ENCODE results near the gene CHCHD6.

The CHCHD6 gene

DNA sequence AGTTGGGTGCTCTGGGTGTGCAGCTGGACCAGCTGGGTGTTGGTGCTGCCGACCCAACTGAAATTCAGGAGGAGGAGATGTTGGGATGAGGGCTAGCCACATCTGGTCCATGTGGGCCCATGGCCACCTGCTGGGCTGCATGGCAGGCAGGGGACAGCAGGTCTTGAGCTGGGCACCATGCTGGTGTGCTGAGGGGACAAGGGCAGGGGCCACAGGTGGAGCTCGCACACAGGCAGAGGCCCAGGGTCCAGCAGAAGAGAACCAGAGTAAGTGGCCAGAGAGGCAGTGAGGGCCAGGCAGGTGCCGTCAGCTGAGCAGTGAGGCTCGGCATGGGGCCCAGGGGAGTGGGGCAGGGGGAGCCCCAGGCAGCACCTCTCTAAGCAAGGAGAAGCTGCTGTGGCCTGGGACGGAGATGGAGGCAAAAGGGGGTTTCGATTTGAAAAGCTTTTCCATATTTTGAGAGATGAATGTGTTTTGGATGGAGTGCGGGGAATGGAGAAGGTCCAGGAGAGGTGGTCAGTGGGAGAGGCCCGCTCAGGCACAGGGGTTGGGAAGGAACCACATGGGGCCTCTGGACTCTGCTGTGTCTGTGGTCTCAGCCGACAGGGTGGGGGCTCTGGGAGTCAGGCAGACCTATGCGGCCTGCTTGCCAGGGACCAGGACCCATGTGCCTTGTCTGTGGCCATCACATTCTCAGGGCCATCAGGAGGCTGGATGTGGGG lies 248.4 kb downstream of the CHCHD6 start:
- no peak overlapping the region for H3K27ac ChIP-seq
- TF ChIP-seq, protein P1, sequence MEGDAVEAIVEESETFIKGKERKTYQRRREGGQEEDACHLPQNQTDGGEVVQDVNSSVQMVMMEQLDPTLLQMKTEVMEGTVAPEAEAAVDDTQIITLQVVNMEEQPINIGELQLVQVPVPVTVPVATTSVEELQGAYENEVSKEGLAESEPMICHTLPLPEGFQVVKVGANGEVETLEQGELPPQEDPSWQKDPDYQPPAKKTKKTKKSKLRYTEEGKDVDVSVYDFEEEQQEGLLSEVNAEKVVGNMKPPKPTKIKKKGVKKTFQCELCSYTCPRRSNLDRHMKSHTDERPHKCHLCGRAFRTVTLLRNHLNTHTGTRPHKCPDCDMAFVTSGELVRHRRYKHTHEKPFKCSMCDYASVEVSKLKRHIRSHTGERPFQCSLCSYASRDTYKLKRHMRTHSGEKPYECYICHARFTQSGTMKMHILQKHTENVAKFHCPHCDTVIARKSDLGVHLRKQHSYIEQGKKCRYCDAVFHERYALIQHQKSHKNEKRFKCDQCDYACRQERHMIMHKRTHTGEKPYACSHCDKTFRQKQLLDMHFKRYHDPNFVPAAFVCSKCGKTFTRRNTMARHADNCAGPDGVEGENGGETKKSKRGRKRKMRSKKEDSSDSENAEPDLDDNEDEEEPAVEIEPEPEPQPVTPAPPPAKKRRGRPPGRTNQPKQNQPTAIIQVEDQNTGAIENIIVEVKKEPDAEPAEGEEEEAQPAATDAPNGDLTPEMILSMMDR (IDR thresholded peaks at IDR 0.05), result no peak
- no peak for TF ChIP-seq ZFX (IDR thresholded peaks at IDR 0.05; ENCODE audit: borderline replicate concordance)

DNA sequence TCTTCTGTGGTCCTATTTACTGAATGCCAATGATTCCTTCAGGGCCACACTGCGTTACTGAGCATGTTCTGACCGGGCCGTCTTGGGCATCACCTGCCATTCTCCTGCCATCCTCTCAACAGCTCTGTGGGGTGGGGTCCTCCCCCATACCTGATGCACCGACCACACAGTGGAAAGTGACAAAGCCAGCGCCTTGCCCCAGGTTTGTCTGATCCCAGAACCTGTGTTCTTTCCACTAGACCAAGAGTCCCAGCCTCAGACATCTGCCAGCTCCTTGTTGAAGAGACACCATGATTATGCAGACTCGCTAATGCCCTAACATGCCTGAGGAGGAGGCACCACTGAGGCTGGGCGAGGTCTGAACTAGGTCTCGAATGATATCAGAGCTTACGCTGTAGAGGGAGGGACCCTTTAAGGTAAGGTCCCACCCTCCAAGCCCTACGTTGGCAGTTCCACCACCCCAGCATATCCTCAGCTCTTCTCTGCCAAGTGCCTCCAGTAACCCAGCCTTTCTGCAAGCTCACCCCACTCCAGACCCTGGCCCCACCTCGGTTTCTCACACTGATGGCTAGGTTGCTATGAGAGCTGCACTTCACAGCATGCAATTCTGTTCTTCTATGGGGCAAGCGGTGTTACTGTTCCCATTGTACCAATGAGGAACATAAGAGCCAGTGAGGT lies 249.1 kb downstream of the CHCHD6 start:
- TF ChIP-seq, protein P1 (IDR thresholded peaks at IDR 0.05), result no peak
- no peak for TF ChIP-seq ZFX (IDR thresholded peaks at IDR 0.05; ENCODE audit: borderline replicate concordance)
- H3K27ac ChIP-seq, result no peak overlapping the region

DNA sequence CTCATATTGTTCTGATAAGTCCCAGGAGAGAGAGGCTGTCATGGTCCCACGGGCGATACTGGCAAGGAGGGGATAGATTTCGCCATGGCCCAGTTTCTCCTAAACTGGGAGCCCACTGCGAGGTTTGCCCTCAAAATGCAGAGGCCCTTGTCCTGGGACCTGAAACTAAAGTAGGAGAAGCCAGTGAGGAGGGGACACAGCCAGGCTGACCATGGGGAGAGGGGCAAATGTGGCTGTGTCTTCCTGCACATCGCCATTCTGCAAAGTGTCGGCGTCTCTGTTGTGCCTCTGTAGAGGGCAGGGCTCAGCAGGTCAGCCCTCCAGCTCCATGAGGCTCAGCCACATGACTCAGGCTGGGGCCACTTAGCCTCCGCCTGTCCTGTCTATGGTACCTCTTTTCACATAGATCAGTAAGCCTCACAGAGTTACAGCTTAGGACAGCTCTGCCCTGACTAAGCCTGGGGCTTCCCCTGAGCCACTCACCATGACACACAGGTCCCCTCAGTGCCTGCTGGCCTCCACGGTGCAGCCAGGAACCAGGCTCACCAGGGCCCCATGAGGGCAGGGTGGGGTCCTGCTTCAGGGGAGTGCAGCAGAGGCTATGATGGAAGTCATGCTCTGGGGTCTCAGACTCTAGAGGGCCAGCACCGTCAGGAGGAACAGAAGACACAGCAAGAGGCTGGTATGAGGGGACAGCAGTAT lies 250.3 kb downstream of the CHCHD6 start:
- H3K27ac ChIP-seq, result no peak overlapping the region
- TF ChIP-seq, protein P1 (IDR thresholded peaks at IDR 0.05), result no peak
- TF ChIP-seq ZFX (IDR thresholded peaks at IDR 0.05; ENCODE audit: borderline replicate concordance), result no peak

DNA sequence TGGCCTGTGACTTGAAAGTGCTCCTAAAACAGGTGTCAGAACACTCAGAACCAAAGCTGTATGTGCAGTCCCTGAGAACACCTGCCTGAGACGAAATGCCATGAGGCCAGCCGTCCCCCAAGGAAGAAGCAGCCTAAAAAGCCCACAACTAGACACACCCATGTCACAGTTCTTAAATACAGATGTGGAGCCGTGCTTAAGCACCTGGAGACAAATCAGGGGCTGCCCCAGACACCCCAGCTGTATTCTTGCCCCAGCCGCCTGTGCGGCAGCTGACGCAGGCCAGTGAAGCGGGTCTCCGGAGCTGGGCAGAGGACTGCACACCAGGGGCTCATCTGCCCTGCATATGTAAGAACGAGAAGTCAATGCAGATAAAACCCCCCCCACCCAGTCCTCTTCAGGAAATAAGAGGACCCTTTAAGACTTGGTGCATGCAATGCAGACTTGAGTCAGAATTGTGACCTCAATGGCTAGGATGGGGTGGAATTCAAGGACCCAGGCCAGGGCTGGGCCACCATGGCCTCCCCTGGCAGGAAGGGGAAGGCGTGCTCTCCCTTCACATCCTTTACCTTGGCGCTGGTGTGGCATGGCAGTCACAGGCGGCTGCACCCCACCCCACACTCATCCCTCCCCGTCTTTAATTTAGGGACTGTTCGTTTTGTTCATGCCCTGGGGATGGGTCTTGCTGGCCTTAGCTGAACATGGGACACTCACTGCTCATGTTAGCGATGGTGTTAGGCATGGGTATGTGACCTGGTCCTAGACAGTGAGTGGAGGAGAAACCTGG lies 251.2 kb downstream of the CHCHD6 start:
- TF ChIP-seq, protein P1 (IDR thresholded peaks at IDR 0.05), result no peak
- TF ChIP-seq ZFX (IDR thresholded peaks at IDR 0.05; ENCODE audit: borderline replicate concordance), result no peak

DNA sequence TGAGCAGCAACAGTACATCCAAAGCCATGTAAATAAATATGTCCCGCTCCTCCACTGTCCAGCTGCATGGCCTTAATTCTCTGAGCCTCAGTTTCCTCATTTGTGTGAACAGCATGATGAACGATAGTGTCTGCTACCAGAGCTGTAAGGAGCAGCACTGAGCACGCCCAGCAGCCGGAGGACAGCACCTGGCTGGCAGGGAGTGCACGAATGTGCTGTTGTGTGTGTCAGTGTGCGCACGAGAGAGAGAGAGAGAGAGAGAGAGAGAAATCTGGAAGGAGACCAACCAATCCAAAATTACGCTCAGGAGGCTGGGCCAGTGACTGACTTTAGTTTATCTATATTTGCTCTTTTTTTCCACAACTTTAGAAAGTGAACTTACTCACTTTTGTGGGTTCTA lies 252.3 kb downstream of the CHCHD6 start:
- TF ChIP-seq, protein P1 (IDR thresholded peaks at IDR 0.05), result no peak
- no peak for TF ChIP-seq ZFX (IDR thresholded peaks at IDR 0.05; ENCODE audit: borderline replicate concordance)
- no peak overlapping the region for H3K27ac ChIP-seq

More for the DNA sequence above, 251.2 kb downstream of the CHCHD6 start:
- no peak overlapping the region for H3K27ac ChIP-seq

DNA sequence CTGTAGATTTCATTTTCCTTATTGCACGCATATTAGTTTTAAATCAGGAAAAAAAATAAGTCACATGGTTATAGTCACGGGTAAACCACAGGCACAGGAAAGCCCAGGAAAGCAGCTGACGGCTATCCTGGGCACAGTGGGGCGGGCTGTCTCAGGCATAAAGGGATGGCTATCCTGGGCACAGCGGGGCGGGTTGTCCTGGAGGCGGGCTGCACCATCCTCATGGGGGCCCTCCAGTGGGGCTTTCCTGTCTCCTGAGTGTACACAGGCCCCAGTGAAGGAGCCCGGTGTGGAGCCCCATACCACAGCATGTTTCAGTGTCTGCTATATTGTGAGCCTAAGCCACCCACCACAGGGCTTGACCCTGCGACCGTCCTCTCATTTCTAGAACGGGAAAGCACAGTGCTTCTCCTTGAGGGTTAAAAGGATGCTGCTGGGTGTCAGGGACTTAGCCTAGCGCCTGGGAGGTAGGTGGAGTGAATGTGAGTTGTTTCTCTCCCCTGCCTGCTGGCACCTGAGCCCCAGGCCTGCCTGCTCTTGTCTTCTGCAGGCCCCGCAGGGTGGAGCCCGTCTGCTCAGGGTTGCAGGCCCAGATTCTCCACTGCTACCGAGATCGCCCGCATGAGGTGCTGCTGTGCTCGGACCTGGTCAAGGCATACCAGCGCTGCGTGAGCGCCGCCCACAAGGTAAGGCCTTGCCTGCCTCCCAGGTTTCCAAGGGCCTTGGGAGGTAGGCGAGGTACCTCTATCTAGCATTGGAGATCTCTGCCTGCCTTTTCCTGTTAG lies 253.0 kb downstream of the CHCHD6 start:
- TF ChIP-seq, protein P1 (IDR thresholded peaks at IDR 0.05), result no peak
- TF ChIP-seq ZFX (IDR thresholded peaks at IDR 0.05; ENCODE audit: borderline replicate concordance), result no peak
- no peak overlapping the region for H3K27ac ChIP-seq
